COLO829 (cell line): ENCODE measurements around the gene TTC1.
"Not testable (repeated sequence)": the region's sequence is repeated elsewhere in the genome, so short reads cannot be mapped to it uniquely, and the experiment has no call there.

ENCODE experiments used
- DNase-seq: peaks from one replicate; pipeline ENCODE4 v3.0.0; 2012; ENCODE audit warnings: low spot score

The TTC1 gene

DNA sequence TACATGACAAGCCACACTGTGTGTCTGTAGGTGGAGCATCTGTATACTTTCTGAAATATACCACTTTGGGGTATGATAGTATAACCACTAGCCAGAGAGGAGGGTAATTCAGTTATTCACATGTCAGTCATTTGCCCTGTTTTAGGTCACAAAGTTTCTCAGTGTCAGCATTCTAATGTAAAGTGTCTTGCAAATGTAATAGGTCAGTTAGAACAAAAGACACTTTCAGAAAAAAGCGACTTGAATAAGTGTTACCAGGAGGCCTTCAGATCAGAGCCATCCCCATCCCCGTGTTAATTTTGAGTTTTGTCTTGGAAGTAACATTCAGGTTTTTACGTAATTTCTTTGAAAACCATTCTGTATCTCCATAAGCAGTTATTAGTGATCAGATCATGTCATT is 33.7 kb downstream of the TTC1 start:
- DNase-seq: no peak

DNA sequence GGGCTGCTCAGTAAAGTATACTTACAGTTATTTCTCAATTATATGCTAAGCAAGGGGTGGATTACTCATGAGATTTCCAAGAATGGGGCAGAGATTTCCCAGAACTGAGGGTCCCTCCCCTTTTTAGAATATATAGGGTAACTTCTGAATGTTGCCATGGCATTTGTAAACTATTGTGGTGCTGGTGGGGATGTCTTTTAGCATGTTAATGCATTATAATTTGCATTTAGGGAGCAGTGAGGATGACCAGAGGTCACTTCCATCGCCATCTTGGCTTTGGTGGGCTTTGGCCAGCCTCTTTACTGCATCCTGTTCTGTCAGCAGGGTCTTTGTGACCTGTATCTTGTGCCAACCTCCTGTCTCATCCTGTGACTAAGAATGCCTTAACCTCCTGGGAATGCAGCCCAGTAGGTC is 35.5 kb downstream of the TTC1 start:
- DNase-seq: no peak

DNA sequence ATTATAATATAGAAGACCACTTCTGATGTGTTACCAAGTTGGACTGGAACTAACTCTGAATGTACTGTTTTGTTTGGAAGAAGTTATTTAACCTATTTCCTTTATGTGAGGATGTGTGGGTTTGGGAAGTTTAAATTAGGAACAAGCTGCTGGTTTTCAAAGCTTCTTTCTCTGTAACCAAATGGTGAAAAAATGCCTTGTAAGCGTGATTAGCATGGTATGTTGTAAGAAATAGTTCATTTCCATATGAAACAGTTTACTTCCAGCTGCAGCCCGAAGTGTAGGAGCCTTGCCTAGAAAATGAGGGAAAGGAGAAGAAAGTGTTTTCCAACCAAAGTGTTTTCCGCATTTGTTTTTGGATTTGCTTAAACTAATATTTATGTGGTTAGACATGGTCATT is 36.0 kb downstream of the TTC1 start:
- DNase-seq: no peak

DNA sequence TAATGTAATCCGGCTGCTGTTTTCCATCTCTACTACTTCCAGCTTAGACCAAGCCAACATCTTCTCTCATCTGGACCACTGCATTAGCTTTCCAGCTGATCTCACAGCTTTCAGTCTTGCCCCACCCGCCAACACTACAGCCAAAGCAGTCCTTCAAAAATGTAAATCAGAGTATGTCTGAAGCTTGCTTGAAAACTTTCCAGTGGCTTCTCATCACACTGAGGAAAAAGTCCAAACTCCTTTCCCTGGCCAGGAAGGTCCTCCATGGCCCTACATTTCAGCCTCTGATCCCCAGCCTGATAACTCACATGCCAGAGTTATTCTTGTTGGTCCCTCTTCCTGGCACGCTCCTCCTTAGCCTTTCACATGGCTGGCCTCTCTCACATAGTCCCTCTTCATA is 38.5 kb downstream of the TTC1 start:
- DNase-seq: no peak

DNA sequence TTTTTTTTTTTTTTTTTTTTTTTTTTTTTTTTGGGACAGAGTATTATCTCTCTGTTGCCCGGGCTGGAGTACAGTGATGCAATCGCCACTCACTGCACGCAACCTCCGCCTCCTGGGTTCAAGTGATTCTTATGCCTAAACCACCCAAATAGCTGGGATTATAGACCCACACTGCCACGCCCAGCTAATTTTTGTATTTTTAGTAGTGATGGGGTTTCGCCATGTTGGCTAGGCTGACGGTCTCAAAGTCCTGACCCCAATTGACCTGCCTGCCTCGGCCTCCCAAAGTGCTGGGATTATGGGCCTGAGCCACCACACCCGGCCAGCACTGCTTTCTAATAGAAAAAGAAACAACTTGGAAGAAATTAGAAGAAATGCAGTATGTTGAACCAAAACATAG is 39.2 kb downstream of the TTC1 start:
- DNase-seq: no peak

DNA sequence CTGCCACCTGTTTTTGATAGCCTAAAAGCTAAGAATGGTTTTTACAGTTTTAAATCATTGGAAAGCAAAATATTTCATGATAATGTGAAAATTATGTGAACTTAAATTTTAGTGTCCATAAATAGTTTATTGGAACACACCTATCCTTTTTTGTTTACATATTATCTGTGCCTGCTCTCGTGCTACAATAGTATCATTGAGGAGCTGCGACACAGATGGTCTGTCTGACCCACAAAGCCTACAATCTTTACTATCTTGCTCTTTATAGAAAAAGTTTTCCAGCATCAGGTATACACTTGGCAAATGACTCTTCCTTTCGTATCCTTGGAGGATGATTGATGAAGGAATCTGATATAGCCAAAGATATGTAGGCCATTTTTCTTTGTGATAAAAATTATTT is 40.2 kb downstream of the TTC1 start:
- DNase-seq: no peak

DNA sequence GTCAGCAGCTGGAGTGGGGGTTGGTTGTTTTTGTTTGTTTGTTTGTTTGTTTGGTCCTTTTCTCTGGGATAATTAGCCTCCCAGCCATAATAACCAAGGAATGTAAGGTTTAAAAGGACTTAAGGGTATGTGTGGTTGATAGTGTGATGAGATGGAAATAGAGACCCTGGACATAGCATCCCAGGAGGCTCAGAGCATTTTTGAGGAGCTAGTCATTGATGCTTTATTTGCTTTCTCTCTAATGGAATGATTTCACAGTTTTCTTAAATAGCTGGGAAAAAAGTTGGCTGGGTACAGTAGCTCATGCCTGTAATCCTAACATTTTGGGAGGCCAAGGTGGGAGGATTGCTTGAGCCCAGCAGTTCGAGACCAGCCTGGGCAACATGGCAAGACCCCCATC is 45.1 kb downstream of the TTC1 start:
- DNase-seq: no peak

DNA sequence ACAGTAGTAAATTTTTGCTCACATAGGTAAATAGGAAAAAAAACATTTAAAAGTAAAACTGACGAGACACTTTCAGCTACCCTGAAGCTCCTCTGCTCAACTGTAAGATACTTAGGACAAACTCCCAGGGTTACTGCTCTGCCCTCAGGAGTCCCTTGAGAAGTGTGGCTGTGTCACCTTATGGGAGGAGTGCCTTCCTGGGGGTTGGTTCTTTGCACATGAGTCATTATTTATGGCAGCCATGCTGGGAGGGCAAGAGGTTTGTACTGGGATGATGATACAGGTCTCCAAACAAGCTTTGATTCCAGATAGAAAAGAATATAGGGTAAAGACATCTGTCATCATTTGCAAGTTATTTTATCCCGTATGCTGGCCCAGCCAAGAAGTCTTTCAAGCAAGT is 45.9 kb downstream of the TTC1 start:
- DNase-seq: no peak

DNA sequence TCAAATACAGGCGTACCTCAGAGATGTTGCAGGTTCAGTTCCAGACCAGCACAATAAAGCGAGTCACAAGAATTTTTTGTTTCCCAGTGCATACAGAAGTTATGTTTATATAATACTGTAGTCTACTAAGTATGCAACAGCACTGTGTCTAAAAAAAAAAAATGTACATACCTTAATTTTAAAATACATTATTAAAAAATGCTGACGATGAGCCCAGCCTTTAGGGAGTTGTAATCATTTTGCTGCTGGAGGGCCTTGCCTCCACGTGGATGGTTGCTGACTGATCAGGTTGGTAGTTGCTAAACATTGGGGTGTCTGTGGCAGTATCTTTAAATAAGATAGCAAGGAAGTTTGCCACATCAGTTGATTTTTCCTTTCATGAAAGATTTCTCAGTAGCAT is 48.3 kb downstream of the TTC1 start:
- no peak for DNase-seq

DNA sequence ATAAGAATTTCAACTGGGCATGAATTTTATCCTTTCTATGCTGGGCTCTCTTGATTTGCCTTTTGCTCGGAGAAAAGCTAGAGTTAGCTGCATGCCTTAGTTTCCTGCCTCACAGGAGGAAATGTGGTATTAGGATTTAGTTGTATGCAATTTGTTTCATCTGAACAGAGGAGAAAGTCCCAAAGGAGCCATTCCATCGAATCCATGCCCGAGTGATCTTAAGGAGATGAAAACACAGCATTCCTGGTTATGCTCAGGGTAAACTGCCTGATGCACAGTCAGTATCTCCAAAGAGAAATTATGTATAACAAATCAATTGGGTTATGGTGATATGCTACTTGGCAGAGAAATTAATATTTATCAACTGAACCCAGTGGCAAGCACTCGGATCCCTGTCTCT is 51.1 kb downstream of the TTC1 start:
- DNase-seq: no peak

DNA sequence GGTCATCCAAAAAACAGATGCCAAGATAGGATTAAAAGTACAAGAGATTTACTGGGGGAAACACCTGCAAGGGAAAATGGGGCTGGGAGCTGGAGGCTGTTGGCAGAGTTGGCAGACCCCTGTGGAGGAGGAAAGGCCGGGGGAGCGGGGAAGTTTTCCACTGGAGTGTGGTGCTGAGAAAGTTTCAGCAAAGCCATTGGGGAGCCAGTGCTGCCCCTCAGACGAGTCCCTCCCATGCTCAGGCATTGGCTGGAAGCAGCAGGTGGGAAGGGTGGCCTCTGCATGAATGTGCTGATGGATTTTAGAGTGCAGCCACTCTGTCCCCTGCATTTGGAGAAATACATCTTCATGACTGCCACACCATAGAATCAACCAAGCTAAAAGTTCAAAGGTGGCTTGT is 52.8 kb downstream of the TTC1 start:
- no peak for DNase-seq

DNA sequence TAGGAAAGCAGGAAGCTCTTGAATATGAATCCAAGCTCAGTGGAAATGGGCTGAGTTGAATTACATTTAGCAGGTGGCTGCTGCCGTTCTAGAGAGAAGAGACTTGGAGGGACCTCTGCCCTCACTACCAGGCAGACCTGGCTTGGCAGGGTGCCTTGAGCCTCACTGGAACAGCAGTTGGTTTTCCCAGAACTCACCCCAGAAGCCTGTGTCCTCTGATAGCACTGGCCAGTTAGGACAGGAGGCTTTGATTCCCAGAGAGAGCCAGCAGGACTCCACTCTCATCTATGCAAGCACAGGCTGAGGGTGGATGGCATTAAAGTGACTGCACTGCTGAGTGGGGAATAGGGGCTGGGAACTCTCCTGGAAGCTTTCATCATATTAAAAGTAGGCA is 55.5 kb downstream of the TTC1 start:
- DNase-seq: no peak

DNA sequence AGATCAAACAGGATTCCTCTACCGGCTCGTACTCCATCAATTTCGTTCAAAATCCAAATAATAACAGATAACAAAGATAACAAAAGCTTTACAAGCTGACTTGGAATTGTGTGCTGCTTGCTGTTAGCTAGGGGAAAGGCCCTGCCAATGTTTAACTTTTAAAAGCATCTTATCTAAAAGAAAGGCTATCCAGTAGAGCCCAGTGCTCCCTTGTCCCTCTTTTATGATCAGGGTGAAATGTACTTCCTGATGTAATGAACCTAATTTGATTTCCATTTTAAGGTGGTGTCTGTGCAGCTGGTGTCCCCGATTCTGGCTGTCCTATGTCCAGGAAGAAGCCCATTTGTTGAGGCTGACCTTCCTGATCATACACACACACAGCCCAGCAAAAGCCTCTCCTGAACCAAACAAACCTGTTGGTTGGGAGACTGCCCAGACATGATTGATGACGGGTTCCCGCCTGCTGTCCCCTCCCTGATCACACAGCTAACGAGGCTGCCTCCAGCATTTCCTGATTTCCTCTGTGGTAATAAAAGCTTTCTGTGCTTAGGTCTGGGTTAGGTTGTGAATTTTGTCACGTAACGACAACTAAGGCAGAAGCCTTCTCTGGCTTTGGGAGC is 56.2 kb downstream of the TTC1 start:
- DNase-seq: no peak

DNA sequence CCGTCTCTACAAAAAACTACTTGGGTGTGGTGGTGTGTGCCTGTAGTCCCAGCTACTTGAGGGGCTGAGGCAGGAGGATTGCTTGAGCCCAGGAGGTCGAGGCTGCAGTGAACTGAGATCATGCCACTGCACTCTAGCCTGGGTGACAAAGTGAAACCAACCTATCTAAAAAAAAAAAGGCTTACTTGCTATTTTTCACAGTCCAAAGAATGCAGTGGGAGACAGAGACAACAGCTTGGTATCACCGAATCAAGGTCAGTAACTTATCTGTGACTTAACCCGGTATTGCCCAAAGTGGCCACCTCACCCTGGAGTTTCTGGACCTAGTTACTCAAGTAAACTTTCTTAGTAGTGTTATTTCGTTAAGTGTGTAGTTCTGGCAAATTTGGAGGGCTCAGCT is 60.2 kb downstream of the TTC1 start:
- DNase-seq: not testable (repeated sequence)

DNA sequence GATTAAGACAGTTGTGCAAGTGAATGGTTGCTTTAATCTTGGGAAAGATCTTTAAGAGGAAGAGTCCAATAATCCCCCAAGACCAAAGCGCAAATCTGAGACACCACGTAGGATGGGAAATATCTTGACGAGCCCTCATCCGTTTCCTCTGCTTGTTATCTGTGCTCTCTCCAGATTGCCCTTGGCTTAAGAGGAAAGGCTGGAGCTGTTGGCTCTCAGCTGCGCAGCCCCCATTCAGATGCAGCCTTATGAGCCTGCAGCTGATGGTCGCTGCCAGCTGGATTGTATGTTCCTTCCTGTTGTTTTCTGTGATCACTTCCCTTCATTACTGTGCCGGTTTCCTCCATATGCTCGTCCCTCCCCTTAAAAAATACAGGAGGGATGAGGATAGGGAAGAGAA is 62.6 kb downstream of the TTC1 start:
- DNase-seq: no peak

DNA sequence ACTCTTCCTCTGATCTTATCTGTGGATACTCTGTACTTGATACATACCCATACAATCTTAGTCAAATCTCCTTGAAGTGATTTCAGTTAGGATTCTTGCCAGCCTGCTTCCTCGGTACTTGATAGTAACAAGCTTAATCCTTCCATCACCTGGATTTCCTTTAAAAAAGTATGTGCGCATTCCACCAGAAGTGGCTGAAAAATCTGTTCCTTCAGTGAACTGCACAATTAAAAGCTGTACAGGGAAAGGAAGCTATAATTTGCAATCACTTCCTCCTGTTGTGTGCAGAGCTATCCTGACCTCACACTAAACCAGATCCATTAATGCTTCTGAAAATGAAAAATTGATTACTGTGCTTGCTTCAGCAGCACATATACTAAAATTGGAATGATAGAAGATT is 63.0 kb downstream of the TTC1 start:
- no peak for DNase-seq

DNA sequence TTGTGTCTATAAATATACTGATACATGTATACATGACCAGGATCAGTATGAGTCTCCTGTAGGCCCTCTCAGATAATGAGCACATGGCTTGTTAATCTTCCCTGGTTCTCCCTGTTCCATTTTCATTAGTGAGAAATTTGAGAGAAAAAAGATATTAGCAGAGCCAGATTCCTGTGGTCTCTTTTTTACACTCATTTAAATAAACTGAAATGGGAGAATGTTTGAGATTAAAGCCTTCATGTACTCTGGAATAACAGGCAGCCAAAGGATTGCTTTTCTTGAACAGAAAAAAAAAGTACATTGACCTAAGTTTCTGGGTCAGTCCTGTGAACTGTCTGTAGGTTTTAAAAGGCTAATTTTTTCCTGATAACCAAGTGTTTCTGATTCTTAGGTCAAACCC is 66.1 kb downstream of the TTC1 start:
- DNase-seq: no peak

DNA sequence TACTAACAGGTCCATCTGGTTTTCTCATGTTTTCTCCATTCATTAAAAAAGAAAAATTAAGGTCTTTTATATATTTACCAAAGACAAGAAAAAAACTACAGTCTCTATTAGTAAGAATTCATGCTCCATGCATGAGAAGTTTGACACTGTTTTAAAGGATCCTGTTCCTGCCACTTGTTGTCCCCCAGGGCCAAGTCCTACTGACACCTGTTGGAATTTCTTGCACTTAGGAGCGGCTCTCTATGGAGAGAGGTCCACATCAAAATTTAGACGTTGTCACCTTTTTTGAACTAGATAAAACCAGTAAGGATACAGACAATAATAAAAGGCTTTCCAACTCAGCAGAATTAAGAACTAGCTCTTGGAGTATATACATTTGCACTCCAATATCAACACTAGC is 68.1 kb downstream of the TTC1 start:
- no peak for DNase-seq

DNA sequence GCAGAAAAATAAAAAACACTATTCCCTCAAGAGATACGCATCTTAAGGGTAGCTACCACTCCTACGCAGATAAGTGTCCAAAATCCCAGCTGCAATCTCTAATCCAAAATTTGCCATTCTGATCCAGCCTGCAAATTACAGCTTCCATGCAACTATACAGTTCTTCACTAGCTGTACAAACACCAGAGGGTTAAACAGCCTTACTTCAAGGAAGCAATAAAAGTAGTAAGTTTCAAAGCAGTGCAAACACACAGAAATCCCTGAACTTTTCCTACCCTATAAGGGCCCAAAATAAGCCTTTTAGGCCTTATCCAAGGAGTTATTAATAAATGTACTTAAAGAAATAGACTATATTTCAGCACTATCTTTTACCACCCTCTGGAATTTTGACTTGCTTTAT is 70.8 kb downstream of the TTC1 start:
- DNase-seq: no peak

DNA sequence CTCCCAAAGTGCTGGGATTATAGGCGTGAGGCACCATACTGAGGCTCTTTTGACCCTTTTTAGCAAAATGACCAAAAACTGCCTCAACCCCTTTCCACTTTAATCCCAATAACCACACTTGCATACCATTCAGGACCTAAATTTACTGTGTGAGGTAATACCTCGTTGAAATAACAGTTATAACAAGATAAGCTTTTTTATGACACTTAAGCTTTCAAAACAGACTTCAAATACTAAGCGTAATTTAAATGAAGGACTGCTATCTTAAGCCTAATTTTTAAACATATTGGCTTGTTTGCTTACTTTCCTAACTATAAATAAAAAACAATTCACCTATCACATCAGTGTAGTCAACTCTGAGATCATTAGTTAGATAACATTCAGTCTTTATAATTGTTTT is 72.6 kb downstream of the TTC1 start:
- no peak for DNase-seq

DNA sequence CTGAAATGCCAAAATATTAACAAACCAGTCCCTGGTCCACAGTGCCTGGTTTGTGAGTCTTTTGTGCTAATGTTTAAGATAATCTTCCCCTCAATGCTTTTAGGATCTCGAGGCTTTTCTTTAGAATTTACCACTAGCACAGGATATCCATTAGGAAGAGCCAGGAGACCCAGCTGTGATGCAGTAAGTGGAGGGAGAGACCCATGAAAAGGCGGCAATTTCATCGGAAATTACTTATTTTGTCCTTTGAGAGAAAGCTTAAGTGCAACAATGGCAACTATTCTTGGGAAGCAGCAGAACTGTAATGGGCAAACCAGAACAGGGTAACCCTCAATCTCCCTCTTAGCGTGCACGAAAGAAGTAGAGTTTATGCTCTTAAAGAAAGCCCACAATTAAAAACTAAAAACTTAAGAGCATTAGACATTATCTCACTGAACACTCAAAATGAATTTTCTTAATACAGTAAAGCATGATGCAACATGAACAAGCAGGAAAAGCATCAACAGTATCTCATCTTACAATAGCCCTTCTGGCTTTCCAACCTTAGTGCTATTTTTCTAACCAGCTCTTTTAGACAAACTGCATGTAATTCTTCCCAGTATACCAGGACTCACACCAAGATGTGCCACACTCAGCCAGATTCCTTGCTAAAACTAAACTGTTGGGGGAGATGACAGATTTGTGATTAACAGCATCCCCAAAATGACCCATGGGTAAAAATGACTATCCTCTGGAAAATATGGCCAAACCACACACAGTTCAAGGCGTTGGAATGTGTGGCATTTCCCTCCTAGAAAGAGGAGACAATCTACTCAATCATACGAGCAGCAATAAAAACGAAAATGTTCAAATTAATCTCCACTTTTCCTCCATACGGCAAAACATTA is 73.9 kb downstream of the TTC1 start:
- DNase-seq: peak; percentile 33

DNA sequence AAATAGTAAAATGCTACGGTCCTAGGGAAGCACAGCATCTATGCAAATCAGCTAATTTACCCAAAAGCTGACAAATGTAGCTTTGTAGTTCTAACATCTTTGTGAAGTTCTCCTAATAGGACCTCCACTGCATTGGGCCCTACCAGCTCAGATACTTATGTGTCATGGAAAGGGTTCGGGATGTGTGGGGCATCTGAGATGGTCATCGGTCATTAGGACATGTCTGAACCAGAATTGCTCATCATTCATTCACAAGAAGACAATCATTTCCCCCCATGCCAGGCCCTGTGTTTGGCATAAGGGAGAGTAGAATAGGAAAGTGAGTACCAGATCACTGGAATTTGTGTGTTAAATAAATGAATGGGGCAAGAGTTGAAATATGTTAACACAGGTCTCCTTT is 74.6 kb downstream of the TTC1 start:
- DNase-seq: no peak

DNA sequence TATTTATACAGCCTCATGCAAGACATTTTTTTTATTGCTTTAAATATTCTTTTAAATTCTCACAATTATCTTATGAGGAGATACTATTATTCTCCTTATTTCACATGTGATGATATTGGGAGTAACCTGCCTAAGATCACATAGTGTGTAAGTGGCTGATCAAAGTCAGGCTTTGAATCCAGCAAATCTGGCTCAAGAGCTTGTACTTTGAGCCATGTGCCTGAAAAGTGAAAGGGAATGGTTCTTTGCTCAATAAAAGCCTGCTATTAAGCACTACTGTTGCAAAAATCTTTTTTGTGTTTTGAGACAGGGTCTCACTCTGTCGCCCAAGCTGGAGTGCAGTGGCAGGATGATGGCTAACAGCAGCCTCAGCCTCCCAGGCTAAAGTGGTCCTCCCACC is 75.2 kb downstream of the TTC1 start:
- DNase-seq: no peak

DNA sequence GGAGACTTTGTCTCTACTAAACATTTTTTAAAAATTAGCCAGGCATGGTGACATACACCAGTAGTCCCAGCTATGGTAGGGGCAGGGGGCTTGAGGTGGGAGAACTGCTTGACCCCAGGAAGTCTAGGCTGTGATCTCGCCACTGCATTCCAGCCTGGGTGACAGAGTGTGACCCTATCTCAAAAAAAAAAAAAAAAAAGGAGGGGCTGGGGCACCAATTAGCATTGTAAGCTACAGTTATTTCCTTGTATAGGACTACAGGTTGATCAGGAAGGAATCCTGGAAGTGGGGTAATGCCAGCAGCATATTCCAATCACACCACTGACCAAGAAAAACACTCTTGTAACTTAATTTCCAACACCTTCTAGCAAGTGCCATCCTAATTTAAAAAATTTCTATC is 78.3 kb downstream of the TTC1 start:
- no peak for DNase-seq
